ENCODE measurements around the gene ZRANB1.

ZRANB1 gene

DNA sequence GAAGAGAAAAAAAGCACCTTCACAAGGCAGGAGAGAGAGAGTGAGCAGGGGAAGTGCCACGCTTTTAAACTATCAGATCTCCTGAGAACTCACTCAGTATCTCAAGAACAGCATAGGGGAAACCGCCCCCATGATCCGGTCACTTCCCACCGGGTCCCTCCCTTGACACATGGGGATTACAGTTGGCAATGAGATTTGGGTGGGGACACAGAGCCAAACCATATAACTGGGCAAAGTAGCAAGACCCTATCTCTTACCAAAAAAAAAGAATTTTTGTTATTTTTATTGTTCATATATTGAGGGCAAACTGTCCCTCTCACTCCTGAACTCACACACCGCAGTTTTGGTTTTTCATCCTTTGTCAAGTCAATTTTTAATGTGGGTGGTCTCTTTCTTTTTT is 18.2 kb upstream of the ZRANB1 start:
- no peak for DNase-seq

DNA sequence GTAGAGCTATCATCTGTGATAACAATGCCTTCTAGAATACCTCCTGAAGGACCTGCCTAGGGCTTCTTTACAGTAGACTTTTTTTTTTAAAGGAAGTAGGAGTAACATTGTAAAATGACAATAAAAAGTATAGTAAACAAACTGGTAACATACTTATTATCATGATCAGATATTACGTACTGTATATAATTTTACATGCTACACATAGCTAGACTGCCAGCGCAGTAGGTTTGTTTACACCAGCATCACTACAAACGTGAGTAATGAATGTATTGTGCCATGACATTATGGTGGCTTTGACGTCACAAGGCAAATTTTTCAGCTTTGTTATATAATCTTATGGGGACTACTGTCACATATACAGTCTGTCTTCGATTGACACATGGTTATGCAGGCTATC is 15.4 kb upstream of the ZRANB1 start:
- DNase-seq, result no peak

DNA sequence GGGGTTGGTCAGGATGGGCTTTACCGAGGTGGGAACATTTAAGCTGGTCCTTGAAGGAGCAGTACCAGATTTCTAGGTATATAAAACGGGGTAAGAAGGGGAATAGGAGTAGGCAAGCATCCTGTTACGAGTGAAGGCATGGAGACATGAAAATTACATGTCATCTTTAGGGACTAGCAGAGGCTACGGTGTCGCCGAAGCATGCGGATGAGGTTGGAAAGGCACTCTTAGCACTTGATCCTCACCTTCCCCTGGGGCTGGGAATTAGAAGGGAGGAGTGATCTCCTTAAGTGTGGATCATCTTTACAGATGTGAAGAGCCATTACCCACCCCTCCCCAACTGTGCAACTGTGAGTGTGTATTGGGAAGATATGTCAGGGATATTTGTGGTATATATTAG is 13.8 kb upstream of the ZRANB1 start:
- no peak for DNase-seq

DNA sequence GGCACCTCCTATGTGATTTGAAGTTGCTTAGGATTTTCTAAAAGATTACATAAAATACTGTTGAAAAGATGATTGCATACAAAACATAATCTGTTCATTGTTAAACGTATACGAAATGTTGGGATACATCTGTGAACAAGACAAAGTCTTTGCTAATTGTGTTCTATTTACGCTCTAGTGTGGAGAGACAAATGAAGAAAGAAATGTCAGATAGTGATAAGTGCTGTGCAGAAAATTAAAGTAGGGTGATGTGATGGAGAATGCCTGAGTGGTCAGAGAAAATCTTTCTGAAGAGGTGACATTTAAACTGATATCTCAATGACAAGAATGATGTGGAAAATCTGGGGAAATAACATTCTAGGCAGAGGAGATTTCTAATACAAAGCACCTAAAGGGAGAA is 13.4 kb upstream of the ZRANB1 start:
- no peak for DNase-seq

DNA sequence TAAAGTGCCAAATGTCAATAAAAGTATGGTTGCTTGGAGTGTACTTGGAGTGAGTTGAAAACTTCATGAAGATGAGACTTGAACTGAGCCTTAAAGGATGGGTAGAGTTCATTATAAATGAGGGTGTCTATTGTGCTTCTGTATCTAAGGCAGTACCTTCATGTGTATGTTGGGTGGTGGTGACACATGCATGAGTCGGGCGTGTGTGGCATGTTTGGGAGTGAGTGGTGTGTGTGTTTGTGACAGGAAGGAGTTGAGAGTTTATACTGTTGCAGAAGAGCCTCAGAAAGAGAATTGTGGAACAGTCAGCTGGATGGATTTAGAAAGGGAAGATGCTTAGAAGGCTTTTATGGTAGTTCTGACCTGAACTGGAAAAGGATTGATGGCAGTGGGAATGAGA is 6.0 kb upstream of the ZRANB1 start:
- DNase-seq, result no peak

DNA sequence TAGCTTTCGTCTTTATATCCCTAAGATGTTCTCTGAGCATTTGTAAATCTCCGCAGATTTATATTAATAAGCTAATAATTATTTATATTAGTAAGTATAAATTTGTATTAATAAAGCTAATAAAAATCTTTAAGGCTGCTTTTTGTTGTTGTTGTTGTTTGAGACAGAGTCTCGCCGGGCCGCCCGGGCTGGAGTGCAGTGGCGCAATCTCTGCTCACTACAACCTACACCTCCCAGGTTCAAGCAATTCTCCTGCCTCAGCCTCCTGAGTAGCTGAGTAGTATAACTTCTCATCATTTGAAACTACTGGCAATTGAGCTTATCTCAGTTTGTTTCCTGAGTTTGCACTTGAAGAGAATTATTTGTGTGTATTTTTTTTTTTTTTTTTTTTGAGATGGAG is 5.1 kb upstream of the ZRANB1 start:
- no peak for DNase-seq

DNA sequence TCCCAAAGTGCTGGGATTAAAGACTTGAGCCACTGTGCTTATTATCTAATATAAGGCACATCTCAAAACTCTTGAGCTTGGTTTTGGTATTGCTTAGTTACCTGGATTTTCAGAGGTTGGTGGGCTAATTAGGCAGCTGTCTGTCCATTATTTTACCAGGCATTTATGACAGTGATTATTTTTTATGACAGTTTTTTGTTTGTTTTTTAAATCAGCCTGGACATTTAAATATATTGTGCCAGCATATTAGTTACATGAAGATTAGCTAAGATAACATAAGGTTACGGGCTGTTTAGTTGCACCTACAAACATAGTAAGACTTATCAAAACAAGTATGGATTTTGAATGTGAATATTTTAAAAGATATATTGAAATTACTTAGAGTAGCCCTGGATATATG is 2.6 kb upstream of the ZRANB1 start:
- no peak for DNase-seq

DNA sequence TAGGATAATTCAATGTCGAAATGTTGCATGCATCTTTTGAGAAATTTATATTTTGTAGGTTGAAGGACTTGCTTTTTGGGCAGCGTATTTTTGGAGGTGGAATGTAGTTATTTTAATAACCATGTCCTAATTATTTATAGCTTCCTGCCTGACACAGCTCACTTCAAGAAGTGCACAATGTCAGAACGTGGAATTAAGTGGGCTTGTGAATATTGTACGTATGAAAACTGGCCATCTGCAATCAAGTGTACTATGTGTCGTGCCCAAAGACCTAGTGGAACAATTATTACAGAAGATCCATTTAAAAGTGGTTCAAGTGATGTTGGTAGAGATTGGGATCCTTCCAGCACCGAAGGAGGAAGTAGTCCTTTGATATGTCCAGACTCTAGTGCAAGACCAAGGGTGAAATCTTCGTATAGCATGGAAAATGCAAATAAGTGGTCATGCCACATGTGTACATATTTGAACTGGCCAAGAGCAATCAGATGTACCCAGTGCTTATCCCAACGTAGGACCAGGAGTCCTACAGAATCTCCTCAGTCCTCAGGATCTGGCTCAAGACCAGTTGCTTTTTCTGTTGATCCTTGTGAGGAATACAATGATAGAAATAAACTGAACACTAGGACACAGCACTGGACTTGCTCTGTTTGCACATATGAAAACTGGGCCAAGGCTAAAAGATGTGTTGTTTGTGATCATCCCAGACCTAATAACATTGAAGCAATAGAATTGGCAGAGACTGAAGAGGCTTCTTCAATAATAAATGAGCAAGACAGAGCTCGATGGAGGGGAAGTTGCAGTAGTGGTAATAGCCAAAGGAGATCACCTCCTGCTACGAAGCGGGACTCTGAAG is 620 bp downstream of the ZRANB1 start:
- DNase-seq, result no peak

DNA sequence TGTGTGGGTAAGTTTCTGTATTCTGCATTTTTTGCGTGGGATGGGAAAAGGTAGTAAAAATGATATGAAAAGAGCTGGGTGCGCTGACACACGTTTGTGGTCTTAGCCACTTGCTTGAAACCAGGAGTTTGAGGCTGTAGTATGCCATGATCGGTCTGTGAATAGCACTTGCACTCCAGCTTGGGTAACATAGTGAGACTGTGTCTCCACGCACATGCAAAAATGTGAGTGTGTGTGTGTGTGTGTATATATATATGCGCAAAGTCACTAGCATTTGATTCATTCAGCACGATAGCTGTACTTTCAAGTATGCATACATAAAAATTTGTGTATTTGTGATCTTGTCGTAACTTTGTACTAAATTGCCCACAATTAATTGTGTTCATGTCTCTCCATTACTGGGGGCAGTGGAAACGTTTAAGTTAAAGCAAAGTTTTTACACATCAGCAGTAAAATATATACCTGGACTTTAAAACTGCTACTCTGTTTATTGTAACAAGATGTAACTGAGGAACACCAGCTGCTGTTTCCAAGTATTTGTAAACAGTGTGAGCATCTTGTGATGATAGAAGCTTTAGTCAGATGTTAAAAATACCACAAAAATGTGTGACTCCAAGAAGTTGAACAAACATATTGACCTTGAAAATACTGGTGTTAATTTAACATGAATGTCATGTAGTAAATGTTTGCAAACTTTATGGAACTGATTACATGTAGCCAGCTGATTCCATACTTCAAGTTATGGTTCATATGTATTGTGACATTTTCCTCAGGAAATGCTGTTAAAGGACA is 1.6 kb downstream of the ZRANB1 start:
- DNase-seq, result no peak

DNA sequence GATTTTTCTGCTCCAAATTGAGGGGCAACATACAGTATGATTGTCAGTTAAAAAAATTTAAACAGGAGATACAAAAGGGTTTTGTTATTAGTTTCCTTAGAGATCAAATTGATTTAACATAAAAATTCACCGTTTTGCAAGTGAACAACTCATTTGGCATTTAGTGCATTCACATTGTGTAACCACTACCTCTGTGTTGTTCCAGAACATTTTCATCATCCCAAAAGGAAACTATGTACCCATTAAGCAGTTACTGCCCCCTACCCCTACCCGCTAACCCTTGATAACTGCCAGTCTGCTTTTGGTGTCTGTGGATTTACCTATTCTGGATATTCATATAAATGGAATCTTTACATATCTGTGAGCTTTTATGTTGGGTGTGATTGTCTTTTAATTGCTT is 3.1 kb downstream of the ZRANB1 start:
- DNase-seq, result no peak

DNA sequence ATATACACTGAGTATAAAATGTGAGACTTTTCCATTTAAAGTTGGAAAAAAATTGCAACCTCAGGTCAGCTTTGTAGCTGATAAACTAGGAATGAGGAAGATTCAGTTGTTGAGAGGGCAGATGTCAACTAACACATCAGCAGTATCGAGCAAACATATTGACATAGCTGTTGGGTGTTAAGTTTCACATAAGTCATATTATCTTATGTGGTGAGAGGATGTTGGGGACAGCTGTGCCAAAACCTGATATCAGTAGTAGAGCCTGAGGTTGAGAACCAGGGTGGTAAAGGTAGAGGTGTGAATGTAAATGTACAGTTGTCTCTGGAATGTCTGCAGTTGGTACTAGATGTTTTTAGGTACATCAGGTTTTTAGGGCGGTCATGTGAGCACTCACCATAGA is 5.0 kb downstream of the ZRANB1 start:
- no peak for DNase-seq

DNA sequence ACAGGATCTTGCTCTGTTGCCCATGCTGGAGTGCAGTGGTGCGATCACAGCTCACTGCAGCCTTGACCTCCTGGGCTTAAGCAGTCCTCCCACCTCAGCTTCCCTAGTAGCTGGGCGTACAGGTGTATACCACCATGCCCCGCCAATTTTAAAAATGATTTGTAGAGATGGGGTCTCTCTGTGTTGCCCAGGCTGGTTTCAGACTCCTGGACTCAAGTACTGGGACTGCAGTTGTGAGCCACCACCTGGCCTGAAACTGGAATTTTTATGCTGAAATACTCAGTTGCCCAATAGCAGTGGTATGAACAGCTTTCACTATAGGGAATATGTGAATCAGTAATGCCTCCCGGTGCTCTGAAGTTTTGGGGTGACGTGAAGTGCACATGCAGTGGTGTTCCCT is 7.6 kb downstream of the ZRANB1 start:
- DNase-seq, result no peak

DNA sequence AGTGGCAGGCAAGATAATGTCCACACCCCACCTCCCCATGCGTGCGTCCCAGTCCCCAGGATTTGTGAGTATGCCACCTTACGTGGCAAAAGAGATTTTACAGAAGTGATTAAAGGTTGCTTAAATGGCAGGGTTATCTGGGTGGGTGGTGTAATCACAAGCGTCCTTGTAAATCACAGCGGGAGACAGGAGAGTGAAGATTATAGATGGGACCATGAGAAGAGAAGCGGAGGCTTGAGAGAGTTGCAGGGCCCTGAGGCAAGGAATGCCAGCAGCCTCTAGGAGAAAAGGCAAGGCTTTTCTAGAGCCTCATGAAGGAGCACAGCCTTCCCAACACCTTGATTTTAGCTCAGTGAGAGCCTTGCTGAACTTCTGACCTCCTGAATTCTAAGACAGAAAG is 10.2 kb downstream of the ZRANB1 start:
- DNase-seq, result no peak

DNA sequence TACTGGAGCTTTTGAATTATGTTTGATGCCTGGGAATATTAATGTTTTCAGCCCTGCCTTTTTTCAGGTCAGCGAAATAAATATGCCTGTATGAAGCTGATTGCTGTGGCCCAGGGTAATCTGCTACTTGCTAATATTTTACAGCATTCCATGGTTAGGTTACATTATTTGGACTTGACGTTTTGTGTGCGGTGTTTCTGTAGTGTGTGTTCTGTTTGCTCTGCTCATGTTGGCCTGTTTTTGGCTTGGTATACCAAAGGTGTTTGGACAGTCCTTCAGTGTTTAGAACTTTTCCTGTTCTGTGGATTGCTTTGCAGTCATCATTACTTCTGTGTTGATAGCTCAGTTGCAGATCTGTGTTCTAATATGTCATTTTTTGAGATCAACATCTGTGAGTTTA is 11.5 kb downstream of the ZRANB1 start:
- DNase-seq, result no peak

DNA sequence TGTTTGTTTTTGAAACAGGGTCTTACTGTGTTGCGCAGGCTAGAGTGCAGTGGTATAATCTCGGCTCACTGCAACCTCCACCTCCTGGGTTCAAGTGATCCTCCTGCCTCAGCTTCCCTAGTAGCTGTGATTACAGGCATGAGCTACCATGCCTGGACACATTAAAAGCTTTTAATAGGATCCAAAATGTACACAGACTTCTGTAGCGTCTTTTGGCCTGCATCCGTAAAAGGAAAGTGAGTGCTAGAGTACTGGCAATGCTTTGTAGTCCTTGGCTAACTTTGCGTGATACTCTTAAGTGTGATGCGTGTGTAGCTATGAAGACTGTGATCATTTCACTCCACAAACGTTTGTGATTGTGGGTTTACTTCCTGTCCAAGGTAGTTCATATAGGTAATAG is 13.3 kb downstream of the ZRANB1 start:
- no peak for DNase-seq

DNA sequence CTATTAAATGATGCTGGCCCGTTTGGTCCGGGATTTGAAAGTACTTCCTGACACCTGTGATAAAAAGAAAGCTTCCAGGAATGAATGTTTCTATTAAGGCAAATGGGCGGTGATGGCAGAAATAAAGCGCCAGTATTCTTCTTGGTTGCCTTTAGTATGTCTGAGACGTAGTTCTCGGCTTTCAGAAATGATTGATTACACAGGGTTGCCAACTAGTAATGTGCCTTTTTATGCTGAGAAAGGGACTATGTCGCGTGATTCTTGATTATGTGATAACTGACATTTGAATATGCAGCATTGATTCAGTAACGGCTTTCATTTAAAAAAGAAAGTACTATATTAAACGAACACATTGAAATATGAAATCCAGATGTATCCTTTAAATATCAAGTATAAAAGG is 13.9 kb downstream of the ZRANB1 start:
- no peak for DNase-seq

DNA sequence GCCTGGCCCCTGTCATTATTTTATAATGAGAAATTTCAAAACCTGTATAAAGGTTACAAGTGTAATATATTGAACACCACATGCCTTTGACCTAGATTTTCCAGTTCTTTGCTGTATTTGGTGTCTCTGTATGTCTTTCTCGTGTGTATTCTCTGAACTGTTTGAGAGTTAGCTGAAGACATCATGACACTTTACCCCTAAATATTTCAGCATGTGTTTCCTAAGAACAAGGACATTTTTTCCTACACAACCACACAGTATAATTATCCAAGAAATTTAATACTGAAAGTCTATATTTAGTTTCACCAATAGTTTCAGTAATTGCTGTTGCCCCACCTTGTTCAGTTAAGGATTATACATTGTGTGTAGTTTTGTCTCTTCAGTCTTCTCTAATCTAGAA is 14.8 kb downstream of the ZRANB1 start:
- no peak for DNase-seq

DNA sequence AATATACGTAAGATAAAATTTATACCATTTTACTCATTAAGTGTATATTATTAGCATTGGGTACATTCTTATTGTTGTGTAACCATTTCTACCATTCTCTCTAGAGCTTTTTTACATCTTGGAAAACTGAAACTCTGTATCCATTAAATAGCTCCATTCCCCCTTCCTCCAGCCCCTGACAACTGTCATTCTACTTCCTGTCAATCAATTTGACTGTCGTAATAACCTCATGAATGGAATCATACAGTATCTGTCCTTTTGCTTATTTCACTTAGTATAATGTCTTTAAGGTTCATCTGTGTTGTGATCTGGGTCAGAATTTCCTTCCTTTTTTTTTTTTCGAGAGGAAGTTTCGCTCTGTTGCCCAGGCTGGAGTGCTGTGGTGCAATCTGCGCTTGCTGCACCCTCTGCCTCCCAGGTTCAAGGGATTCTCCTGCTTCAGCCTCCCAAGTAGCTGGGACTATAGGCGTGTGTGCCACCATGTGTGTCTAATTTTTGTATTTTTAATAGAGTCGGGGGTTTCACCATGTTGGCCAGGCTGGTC is 15.6 kb downstream of the ZRANB1 start:
- no peak for DNase-seq

DNA sequence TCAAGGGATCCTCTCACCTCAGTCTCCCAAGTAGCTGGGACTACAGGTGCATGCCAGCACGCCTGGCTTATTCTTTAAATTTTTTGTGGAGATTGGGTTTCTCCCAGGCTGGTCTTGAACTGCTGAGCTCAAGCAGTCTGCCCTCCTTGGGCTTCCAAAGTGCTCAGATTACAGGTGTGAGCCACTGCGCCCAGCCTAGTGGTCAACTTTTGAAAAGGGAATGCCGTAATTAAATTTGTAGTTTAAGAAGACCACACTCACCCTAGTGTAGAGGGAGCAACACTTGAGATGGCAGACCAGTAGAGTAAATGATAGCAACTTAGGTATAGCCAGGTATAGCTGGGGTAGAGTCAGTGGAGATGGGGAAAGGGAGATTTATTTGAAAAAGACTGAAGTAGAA is 17.6 kb downstream of the ZRANB1 start:
- no peak for DNase-seq

DNA sequence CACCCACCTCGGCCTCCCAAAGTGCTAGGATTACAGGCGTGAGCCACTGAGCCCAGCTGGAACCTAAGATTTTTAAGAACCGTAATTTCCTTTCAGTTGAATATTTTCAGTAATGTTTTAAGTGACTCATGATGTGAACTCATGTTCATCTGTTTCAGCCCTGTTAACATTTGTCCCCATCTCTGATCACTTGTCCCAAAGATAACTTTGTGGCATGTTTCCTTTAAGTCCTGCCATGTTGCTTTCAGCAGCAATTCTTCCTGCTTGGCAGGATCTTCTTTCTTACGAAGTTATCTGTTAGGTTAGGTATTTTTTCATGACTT is 19.3 kb downstream of the ZRANB1 start:
- DNase-seq, result no peak

DNA sequence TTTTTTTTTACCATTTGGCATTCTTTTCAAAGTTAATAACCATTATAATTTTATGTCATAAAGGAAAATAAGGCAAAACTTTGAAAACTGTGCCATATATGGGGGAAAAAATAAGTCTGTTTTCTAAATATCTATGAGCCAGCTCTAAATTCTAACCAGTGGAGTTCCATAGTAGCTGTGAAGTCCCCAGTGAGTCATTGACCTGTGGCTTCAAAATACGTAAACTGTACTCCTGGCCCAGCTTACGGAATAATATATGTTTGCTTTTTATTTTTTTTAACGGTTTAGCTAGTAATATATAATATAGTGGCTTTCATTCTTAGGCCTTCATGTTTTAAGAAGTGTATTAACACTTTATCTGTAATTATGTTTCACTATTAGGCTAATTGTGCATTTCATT is 20.5 kb downstream of the ZRANB1 start:
- DNase-seq, result no peak

DNA sequence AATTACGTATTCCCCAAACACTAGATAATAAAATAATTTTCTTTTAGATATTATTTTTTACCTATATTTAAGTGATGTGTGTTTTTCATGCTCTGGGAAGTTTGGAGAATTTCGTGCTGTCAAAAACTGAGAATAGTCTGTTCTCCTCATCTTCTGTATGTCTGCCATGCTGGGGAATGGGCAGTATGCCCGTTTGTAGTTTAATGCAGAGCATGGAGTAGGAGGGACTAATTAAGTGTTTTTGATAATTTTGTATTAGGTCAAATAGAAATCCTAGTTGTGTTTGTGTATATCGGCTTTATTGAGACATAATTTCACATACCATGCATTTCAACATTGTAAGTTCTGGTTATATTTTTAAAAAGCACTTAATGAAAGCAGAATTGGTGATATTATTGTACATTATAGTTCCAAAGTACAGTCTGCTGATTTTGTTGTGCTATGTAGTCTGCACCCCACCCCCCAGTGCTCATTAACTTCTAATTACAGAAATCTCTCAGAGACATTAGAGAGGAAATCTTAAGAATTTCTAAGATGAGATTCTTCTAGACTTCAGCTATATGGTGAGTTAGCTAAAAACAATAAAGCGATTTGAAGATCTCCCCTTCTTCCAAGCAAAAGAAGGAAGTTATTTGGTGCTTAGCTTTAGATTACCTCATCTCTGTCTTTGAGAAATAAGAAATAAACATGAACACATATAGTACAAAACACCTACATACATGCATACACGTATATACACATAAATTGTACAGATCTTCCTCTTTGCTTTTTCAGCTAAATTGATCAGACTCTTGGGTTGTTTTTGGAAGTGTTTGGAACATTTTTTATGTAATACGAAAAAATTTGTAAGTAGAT is 22.2 kb downstream of the ZRANB1 start:
- DNase-seq, result no peak

DNA sequence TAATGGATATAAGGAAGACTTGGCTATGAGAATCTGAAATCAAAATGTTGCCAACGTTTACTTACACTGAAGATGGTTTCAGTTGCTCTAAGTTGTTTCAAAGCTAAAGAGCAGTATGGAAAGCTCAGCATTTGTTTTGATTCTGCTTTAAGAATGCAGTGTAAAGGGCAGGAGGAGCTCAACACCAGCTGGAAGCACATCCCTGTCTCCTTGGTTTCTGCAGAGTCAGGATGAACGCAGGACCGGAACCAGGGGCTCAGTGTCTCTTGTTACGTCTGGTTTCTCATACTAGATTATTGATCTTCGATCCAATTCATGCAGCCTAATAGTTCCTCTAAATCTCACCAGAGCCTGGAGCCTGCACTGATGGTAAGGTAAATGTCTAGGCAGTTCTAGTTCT is 24.1 kb downstream of the ZRANB1 start:
- no peak for DNase-seq

DNA sequence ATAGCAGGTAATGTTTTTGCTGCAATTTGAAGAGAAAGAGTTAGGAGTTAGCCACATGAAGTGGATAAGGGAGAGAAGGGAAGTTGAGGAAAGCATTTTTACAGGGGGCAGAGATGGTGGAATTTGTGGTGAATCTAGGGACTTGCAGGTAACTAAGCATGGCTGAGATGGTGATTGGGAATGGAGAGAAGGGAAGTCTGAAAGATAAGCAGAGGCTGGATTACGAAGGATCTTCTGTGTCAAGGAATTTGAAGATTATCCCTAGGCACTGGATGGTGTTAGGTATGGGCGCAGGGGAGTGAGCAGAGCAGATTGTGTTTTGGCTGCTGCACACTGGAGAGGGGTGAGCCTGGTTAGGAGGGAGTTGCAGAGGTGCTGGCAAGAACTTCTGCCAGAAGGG is 25.3 kb downstream of the ZRANB1 start:
- DNase-seq, result no peak
